ENCODE data around the gene CLIC4.
"Not testable (repeated sequence)": the region's sequence is repeated elsewhere in the genome, so short reads cannot be mapped to it uniquely, and the experiment has no call there.

The CLIC4 gene

GRCh38 chr1:24873148-24873547 lies 127.9 kb downstream of the CLIC4 start:
- no peak for DNase-seq

GRCh38 chr1:24874056-24874455 lies 128.8 kb downstream of the CLIC4 start:
- no peak for DNase-seq

DNA sequence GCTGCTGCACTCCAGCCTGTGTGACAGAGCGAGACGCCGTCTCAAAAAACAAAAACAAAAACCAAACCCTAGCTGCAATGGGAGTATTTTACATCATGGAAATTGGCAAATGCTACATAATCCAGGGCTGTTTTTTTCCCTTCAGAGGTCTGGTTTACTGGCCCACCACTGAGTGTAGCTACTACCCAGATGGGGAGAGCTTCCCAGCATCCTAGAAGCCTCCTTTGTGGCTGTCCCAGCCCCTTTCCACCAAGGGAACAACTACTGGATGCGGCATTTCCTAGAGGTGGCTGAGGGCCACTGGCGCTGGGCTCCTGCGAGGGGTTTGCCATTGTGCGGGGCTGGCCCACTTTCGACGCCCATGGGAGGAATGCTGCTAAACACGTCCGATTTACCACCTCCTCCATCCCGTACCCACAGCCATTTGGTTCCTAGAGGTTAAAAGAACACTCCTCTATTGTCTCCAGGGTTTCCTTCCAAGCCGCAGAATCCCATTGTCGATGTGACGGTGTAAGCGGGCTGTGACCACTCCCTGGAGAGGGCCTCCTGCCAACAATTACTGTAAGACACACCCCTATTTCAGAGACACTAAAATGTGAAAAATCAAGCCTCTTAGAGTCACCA lies 129.5 kb downstream of the CLIC4 start:
- no peak for DNase-seq

- DNase-seq = no peak
Measured at GRCh38 chr1:24875257-24875656, 130.0 kb downstream of the CLIC4 start.

GRCh38 chr1:24875991-24876506 lies 130.8 kb downstream of the CLIC4 start:
- DNase-seq = no peak

GRCh38 chr1:24878045-24878444 lies 132.8 kb downstream of the CLIC4 start:
- no peak for DNase-seq

DNA sequence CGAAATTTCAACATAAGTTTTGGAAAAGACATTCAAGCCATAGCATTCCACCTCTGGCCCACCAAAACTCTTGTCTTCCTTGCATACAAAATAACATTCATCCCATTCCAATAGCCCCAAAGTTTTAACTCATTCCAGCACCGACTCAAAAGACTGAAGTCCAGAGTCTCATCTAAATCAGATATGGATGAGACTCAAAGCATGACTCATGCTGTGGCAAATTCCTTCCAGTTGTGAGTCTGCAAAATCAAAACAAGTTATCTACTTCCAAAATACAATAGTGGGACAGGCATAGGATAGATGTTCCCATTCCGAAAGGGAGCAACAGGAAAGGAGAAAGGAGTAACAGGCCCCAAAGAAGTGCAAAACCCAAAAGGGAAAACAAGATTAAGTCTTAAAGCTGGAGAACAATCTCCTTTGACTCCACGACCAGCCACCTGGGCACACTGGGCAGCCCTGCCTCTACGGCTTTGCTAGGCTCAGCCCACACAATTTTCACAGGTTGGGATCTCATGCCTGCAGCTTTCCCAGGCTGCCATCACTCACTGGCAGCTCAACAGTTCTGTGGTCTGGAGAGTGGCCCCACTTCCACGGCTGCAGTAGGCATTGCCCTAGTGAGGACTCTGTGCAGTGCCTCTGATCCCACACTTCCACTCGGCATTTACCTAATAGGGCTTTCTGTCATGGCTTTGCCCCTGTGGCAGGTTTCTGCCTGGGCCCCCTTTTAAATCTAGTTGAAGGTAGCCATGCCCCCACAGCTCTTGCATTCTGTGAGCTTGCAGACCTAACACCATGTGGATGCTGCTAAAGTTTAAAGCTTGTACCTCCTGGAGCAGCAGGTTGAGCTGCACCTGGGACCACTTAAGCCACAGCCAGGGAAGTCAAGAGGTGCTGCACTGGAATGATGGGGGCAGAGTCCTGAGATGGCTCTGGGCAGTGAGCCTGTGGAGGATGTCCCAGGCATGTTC lies 133.8 kb downstream of the CLIC4 start:
- no peak for DNase-seq

DNA sequence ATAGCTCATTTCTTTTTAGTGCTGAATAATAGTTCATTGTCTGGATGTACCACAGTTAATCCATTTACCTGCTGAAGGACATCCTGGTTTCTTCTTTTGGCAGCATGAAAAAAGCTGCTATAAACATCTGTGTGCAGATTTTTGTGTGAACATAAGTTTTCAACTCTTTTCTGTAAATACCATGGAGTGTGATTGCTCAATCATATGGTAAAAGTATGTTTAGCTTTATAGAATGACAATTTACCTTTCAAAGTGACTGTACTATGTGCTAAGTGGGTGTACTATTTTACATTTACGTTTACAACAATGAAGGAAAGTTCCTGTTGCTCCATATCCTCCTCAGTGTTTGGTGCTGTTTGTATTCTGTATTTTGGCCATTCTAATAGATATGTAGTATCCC lies 135.8 kb downstream of the CLIC4 start:
- no peak for DNase-seq

DNA sequence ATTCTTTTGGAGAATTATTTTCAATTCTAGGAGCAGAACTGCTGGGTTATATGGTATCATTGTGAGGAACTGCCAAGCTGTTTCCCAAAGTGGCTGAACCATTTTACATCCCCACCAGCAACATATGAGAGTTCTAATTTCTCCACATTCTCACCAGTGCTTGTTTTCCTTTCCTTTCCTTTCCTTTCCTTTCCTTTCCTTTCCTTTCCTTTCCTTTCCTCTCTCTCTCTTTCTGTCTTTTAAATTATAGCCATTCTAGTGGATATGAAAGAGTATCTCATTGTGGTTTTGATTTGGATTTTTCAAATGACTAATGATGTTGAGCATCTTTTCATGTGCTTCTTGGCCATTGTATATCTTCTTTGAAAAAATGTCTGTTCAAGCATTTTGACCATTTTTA lies 139.5 kb downstream of the CLIC4 start:
- DNase-seq = no peak

- no peak for DNase-seq
Measured at GRCh38 chr1:24886241-24886640, 141.0 kb downstream of the CLIC4 start.

- DNase-seq = no peak
Measured at GRCh38 chr1:24888061-24888970, 143.1 kb downstream of the CLIC4 start.

GRCh38 chr1:24888971-24889676 lies 143.9 kb downstream of the CLIC4 start:
- DNase-seq = no peak

DNA sequence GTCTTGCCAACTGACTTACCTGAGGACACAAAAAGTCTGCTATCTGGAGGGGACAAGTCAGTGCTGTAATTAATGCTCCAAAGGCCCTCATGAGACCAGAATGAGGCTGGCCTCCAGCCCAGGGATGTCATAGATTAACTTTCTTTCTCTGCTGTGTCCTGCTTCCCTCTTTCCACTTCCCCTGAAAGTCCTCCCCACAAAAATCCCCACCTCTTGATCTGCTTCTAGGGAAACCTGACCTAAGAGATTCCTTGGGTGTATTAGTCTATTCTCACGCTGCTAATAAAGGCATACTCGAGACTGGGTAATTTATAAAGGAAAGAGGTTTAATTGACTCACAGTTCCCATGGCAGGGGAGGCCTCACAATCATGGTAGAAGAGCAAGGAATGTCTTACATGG lies 145.6 kb downstream of the CLIC4 start:
- no peak for DNase-seq

- not testable (repeated sequence) for DNase-seq
Measured at GRCh38 chr1:24891367-24891766, 146.1 kb downstream of the CLIC4 start.

DNA sequence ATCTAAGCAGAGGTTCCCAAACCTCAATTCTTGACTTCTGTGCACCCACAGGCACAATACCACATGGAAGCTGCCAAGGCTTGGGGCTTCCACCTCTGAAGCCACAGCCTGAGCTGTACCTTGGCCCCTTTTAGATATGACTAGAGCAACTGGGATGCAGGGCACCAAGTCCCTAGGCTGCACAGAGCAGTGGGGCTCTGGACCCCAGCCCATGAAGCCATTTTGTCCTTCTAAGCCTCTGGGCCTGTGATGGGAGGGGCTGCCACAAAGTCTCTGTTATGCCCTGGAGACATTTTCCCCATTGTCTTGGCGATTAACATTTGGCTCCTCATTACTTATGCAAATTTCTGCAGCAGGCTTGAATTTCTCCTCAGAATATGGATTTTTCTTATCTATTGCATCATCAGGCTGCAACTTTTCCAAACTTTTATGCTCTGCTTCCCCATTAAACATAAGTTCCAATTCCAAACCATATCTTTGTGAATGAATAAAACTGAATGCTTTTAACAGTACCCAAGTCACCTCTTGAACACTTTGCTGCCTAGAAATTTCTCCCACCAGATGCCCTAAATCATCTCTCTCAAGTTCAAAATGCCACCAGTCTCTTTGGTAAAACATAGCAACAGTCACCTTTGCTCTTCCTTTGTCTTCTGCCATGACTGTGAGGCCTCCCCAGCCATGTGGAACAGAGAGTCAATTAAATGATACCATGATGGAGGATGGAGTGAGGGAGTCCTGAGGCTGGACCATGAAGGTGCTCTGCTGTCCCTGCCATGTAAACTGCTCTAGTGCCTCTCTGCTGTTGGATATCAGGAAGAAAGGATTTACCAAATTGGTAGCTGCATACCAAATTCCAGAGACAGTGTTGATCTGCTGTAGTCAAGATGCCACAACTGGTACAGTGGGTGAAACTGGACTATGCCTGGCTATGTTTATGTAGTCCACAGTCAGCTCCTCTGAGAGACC lies 147.2 kb downstream of the CLIC4 start:
- no peak for DNase-seq

DNA sequence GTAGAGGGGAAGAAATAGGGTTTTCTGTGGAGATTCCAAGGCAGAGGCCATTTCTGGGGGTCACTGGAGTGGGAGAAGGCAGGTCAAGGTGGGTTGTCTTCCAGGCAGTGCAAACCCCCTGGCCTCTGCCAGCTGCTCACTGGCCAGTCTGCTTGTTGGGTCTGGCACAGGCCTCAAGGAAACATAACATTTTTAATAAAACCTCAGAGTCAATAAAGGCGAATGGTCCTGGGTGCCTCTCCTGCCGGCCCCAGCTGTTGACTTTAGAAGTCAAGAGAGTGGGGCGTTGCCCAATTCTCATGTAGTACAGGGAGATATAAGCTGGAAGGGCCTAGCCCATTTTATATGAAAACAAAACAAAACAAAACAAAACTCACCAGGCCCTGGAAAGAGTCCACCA lies 148.2 kb downstream of the CLIC4 start:
- DNase-seq = no peak
